IMR-90 (cell line): Measurements from ENCODE around the gene DNAJB4. TPM values are rescaled to one million over a fixed set of nuclear protein-coding genes. Genes with fewer than 3 reads are reported as not detected.

Experiments
- ATAC-seq: fragments of 200-7000 bp; cut with Tn5 transposase; 2 replicates; pipeline ENCODE4 v1.9.1; 2020; ENCODE audit warnings: low read depth, mild to moderate bottlenecking, moderate library complexity
- BruUV-seq: library from RNA; stranded (reverse); fragments of 400-500 nt; replicated peaks from 2 replicates; lab custom pipeline; 2021; lab: Mats Ljungman, UMichigan
- CTCF ChIA-PET: fragments of 300-600 bp; formaldehyde crosslinking; extraction: SDS; loops from one replicate; lab custom pipeline; 2021; ENCODE audit warnings: antibody characterized with exemption; lab: Yijun Ruan, JAX
- POLR2A ChIA-PET: fragments of 300-600 bp; sonication (Branson Sonifier 250); formaldehyde crosslinking; loops from one replicate; lab custom pipeline; 2022; ENCODE audit warnings: antibody characterized with exemption; ENCODE audit not compliant: unreplicated experiment; lab: Charles Lee
- DNase-seq: peaks from one replicate; pipeline ENCODE4 v3.0.0; 2013
- H2AFZ ChIP-seq: replicated peaks from 2 replicates; pipeline ENCODE3; 2013; ENCODE audit warnings: low read length, mild to moderate bottlenecking; ENCODE audit not compliant: poor library complexity
- H2AK5ac ChIP-seq: 2 replicates; pipeline ENCODE4 v1.6.1; 2013; ENCODE audit warnings: low read depth, low read length, inconsistent platforms
- H2AK9ac ChIP-seq: replicated peaks from 2 replicates; pipeline ENCODE3; 2013; ENCODE audit warnings: mild to moderate bottlenecking, low read depth, low read length, moderate library complexity; ENCODE audit not compliant: poor library complexity
- H2BK120ac ChIP-seq: 2 replicates; pipeline ENCODE4 v1.6.1; 2013; ENCODE audit warnings: low read depth, low read length, inconsistent platforms
- H2BK15ac ChIP-seq: 3 replicates; pipeline ENCODE4 v1.6.1; 2013; ENCODE audit warnings: low read depth, low read length, inconsistent platforms
- H2BK20ac ChIP-seq: 2 replicates; pipeline ENCODE4 v1.6.1; 2013; ENCODE audit warnings: low read depth, mild to moderate bottlenecking, inconsistent platforms, low read length, moderate library complexity
- H2BK5ac ChIP-seq: 2 replicates; pipeline ENCODE4 v1.6.1; 2013; ENCODE audit warnings: mild to moderate bottlenecking, low read depth, low read length, inconsistent platforms; ENCODE audit not compliant: poor library complexity, severe bottlenecking
- H3K14ac ChIP-seq: replicated peaks from 2 replicates; pipeline ENCODE4 v1.6.1; 2013; ENCODE audit warnings: low read depth, low read length, inconsistent platforms
- H3K18ac ChIP-seq: 2 replicates; pipeline ENCODE4 v1.6.1; 2013; ENCODE audit warnings: low read depth, low read length, control low read depth
- H3K23ac ChIP-seq: 2 replicates; pipeline ENCODE4 v1.6.1; 2013; ENCODE audit warnings: low read depth, low read length, inconsistent platforms
- H3K27ac ChIP-seq: 2 replicates; pipeline ENCODE4 v1.5.1; 2013; ENCODE audit warnings: mild to moderate bottlenecking, control low read depth, low read length; ENCODE audit not compliant: insufficient read depth
- H3K27me3 ChIP-seq: 2 replicates; pipeline ENCODE4 v1.6.1; 2013; ENCODE audit warnings: low read length; ENCODE audit not compliant: control insufficient read depth, insufficient read depth
- H3K36me3 ChIP-seq: 2 replicates; pipeline ENCODE4 v1.6.1; 2013; ENCODE audit warnings: low read length, mixed read lengths; ENCODE audit not compliant: control insufficient read depth, insufficient read depth
- H3K4ac ChIP-seq: 2 replicates; pipeline ENCODE4 v1.6.1; 2013; ENCODE audit warnings: low read depth, low read length, inconsistent platforms
- H3K4me1 ChIP-seq: 2 replicates; pipeline ENCODE4 v1.6.1; 2013; ENCODE audit warnings: low read length, mixed read lengths; ENCODE audit not compliant: control insufficient read depth, insufficient read depth
- H3K4me2 ChIP-seq: 2 replicates; pipeline ENCODE4 v1.6.1; 2013; ENCODE audit warnings: low read depth, mild to moderate bottlenecking, control low read depth, low read length, moderate library complexity
- H3K4me3 ChIP-seq: 2 replicates; pipeline ENCODE4 v1.5.1; 2013; ENCODE audit warnings: low read depth, mild to moderate bottlenecking, control low read depth, low read length, moderate library complexity; ENCODE audit not compliant: insufficient read depth
- H3K56ac ChIP-seq: 2 replicates; pipeline ENCODE4 v1.6.1; 2013; ENCODE audit warnings: low read length, inconsistent platforms; ENCODE audit not compliant: insufficient read depth; ENCODE audit errors: extremely low read depth
- H3K79me1 ChIP-seq, 2 experiments: 2 replicates each; pipeline ENCODE4 v1.6.1; 2013; ENCODE audit warnings: low read length in 2 of 2, inconsistent platforms in 1 of 2, low read depth in 1 of 2
- H3K9ac ChIP-seq: 2 replicates; pipeline ENCODE4 v1.6.1; 2013; ENCODE audit warnings: low read depth, low read length, control low read depth
- H3K9me1 ChIP-seq: 2 replicates; pipeline ENCODE4 v1.6.1; 2013; ENCODE audit warnings: low read length, inconsistent platforms; ENCODE audit not compliant: insufficient read depth
- H3K9me3 ChIP-seq: 2 replicates; pipeline ENCODE4 v1.6.1; 2013; ENCODE audit warnings: low read length; ENCODE audit not compliant: control insufficient read depth, insufficient read depth
- H4K20me1 ChIP-seq: 2 replicates; pipeline ENCODE4 v1.6.1; 2013; ENCODE audit warnings: low read length, inconsistent platforms; ENCODE audit not compliant: insufficient read depth
- H4K5ac ChIP-seq: 2 replicates; pipeline ENCODE4 v1.6.1; 2013; ENCODE audit warnings: mild to moderate bottlenecking, low read depth, low read length, control low read depth
- H4K8ac ChIP-seq, 2 experiments: 2 replicates each; pipeline ENCODE4 v1.6.1; 2013; ENCODE audit warnings: low read depth in 2 of 2, low read length in 2 of 2, control low read depth in 1 of 2, inconsistent platforms in 1 of 2
- H4K91ac ChIP-seq: 2 replicates; pipeline ENCODE4 v1.6.1; 2013; ENCODE audit warnings: low read depth, low read length, inconsistent platforms; ENCODE audit not compliant: insufficient read depth
- CHD1 ChIP-seq: IDR thresholded peaks from 2 replicates; pipeline ENCODE4 v1.6.1; 2012; ENCODE audit warnings: low read depth, low read length, improper control_type of control experiment
- CTCF ChIP-seq: conservative IDR thresholded peaks from 2 replicates; pipeline ENCODE4 v1.5.1; 2012; ENCODE audit warnings: mild to moderate bottlenecking, low read depth, low read length, improper control_type of control experiment
- ELK1 ChIP-seq: fragments of 150-350 bp; IDR thresholded peaks from 2 replicates; pipeline ENCODE4 v1.6.1; 2016; ENCODE audit warnings: low read depth, mild to moderate bottlenecking, low read length, moderate library complexity, borderline replicate concordance
- MAFK ChIP-seq: IDR thresholded peaks from 2 replicates; pipeline ENCODE4 v1.6.1; 2012; ENCODE audit warnings: low read depth, low read length, improper control_type of control experiment
- MXI1 ChIP-seq: IDR thresholded peaks from 2 replicates; pipeline ENCODE4 v1.6.1; 2012; ENCODE audit warnings: low read depth, mild to moderate bottlenecking, low read length, moderate library complexity, borderline replicate concordance
- NFE2L2 ChIP-seq: fragments of 150-350 bp; IDR thresholded peaks from 2 replicates; pipeline ENCODE4 v1.6.1; 2016; ENCODE audit warnings: low read depth, mild to moderate bottlenecking, low read length
- POLR2A ChIP-seq: IDR thresholded peaks from 2 replicates; pipeline ENCODE4 v1.6.1; 2012; ENCODE audit warnings: mild to moderate bottlenecking, low read depth, low read length
- RCOR1 ChIP-seq: IDR thresholded peaks from 2 replicates; pipeline ENCODE4 v1.6.1; 2012; ENCODE audit warnings: mild to moderate bottlenecking, low read length, improper control_type of control experiment; ENCODE audit not compliant: insufficient replicate concordance
- RFX5 ChIP-seq: IDR thresholded peaks from 2 replicates; pipeline ENCODE4 v1.8.0; 2012; ENCODE audit warnings: low read depth, mild to moderate bottlenecking, low read length, moderate library complexity
- USF2 ChIP-seq: fragments of 150-350 bp; IDR thresholded peaks from 2 replicates; pipeline ENCODE4 v1.6.1; 2017; ENCODE audit warnings: mild to moderate bottlenecking, antibody characterized with exemption, low read length, low read depth
- WGBS, 2 experiments: methylation state at CpG; one replicate each; pipeline versions ENCODE4 v1.1.5 to v1.1.7; 2013; ENCODE audit warnings: missing lambda C conversion rate in 2 of 2; ENCODE audit not compliant: insufficient read length in 1 of 2; ENCODE audit errors: extremely low coverage in 2 of 2; 5-methylcytosine and 5-hydroxymethylcytosine counted together
- dilution Hi-C: fragments of 300-500 bp; cut with HindIII; formaldehyde crosslinking; loops from one replicate; pipeline ENCODE4 v1.14.3; 2018; ENCODE audit warnings: low sequenced_read_pairs; ENCODE audit not compliant: unreplicated experiment
- in situ Hi-C: fragments of 300-500 bp; cut with MboI; formaldehyde crosslinking; loops from 3 replicates; pipeline ENCODE4 v1.14.3; 2019; ENCODE audit warnings: low sequenced_read_pairs, inconsistent platforms, mixed read lengths
- intact Hi-C: fragments of 100-400 bp; cut with micrococcal nuclease; formaldehyde crosslinking; loops from 2 replicates; pipeline ENCODE4 v1.10.0; 2022
- polyA plus RNA-seq, 3 experiments: library from polyadenylated mRNA; depleted of rRNA; stranded (reverse); fragments of >200 nt; gene quantifications; 2 replicates each; pipeline ENCODE4 v1.2.3, GENCODE V29; 2012; ENCODE audit warnings: low replicate concordance in 1 of 3
- total RNA-seq: library from RNA; depleted of rRNA; stranded (reverse); fragments of >200 nt; gene quantifications from 2 replicates; pipeline ENCODE4 v1.2.3, GENCODE V29; 2012

Gene DNAJB4
- total and polyA plus RNA-seq, 2 of the 4 experiments (the other 2 are of a cell fraction), result 30.6 to 31.0 TPM

- DNase-seq (no peak), ATAC-seq (no peak)
- Histone ChIP-seq H3K9ac (no peak overlapping the region), H3K14ac (no peak overlapping the region), H3K18ac (no peak overlapping the region), H3K23ac (no peak overlapping the region), H3K4me3 (no peak overlapping the region), H2AK9ac (no peak overlapping the region), H2BK120ac (no peak overlapping the region), H2BK5ac (no peak overlapping the region), H2AFZ (no peak overlapping the region), H2AK5ac (no peak overlapping the region), H3K27ac (no peak overlapping the region), H3K4me1 (peaks cover 4% of the 10 kb centered on the region), H3K56ac (no peak overlapping the region), H2BK20ac (no peak overlapping the region), H2BK15ac (no peak overlapping the region), H3K9me3 (no peaks in the 10 kb centered on the region), H4K91ac (no peak overlapping the region), H3K4me2 (no peak overlapping the region), H3K79me1 (no peaks in the 10 kb centered on the region), H3K9me1 (no peaks in the 10 kb centered on the region), H3K36me3 (no peaks in the 10 kb centered on the region), H4K5ac (no peak overlapping the region), H3K27me3 (no peaks in the 10 kb centered on the region), H4K20me1 (no peaks in the 10 kb centered on the region), H4K8ac (no peak overlapping the region), H3K4ac (no peak overlapping the region)
- whole genome bisulfite sequencing, 2 experiments, result no CpG with 5 or more reads among the region's 4 CpGs
- ChIA-PET POLR2A (no interaction called here), CTCF (no interaction called here)
- dilution Hi-C loops, result no loop called here
- no TSS peak for BruUV-seq
- in situ Hi-C loops, result no loop called here
- TF ChIP-seq USF2 (no peak), RCOR1 (no peak), MAFK (no peak), POLR2A (no peak), RFX5 (no peak), CTCF (no peak), CHD1 (no peak), NFE2L2 (no peak), ELK1 (no peak), MXI1 (no peak)
- intact Hi-C loops, result no loop called here
These were observed 53.9 kb downstream of the DNAJB4 start for GRCh38 chr1:78058670-78059069.
